Activated CD4-positive, alpha-beta T cell treated with anti-CD3 and anti-CD28 coated beads, Interleukin-2, amount 50 U/mL, for 48 hours (primary cell): ENCODE results near the gene BSPRY.
"Not testable (repeated sequence)": the region's sequence is repeated elsewhere in the genome, so short reads cannot be mapped to it uniquely, and the experiment has no call there.

ENCODE experiments used
- DNase-seq, 2 experiments: peaks; one replicate each; pipeline ENCODE4 v3.0.0-alpha.2; 2020

The BSPRY gene

GRCh38 chr9:113398796-113399195 lies 49.5 kb downstream of the BSPRY start:
- DNase-seq, result no peak

- DNase-seq, result no peak
Observed at GRCh38 chr9:113399646-113400200, 50.4 kb downstream of the BSPRY start.

GRCh38 chr9:113401027-113401792 lies 51.9 kb downstream of the BSPRY start, which contains the start of gene ALAD:
TSS of gene ALAD (minus strand) at chr9:113401284. CDS start at chr9:113393559, 7,725 bp downstream.
- peak; percentile 99 for DNase-seq

GRCh38 chr9:113403646-113404045 lies 54.3 kb downstream of the BSPRY start:
- no peak for DNase-seq

GRCh38 chr9:113406353-113406752 lies 57.0 kb downstream of the BSPRY start:
- DNase-seq, result not testable (repeated sequence)

GRCh38 chr9:113406873-113407511 lies 57.7 kb downstream of the BSPRY start:
- peak; percentile 56 to 64 for DNase-seq

GRCh38 chr9:113409481-113409880 lies 60.1 kb downstream of the BSPRY start:
- DNase-seq, result no peak

- no peak for DNase-seq
Observed at GRCh38 chr9:113409883-113410206, 60.5 kb downstream of the BSPRY start.

GRCh38 chr9:113410207-113410864 lies 61.0 kb downstream of the BSPRY start, which contains the start of the genes C9orf43 and POLE3:
TSS of gene C9orf43 (plus strand) at chr9:113410747. CDS start at chr9:113413494, 2,747 bp downstream.
TSS of gene POLE3 (minus strand) at chr9:113410675. CDS start at chr9:113410293, 382 bp downstream.
- DNase-seq, result peak; percentile 96 to 97

- no peak for DNase-seq
Observed at GRCh38 chr9:113416149-113416721, 66.9 kb downstream of the BSPRY start.

GRCh38 chr9:113417370-113417769 lies 68.0 kb downstream of the BSPRY start:
- no peak for DNase-seq
